Measurements from ENCODE around the gene SLC35D1.

Gene SLC35D1

GRCh38 chr1:66957938-66958337, 96.0 kb downstream of the SLC35D1 start:
- H3K4me2 ChIP-seq (ENCODE audit: low read depth, low read length, poor library complexity, severe bottlenecking), result no peak overlapping the region
- no peaks in the 10 kb centered on the region for H3K9me2 ChIP-seq (replicated peaks; ENCODE audit: low read depth, low read length)
- H3K79me2 ChIP-seq (ENCODE audit: insufficient read depth, low read length), result peaks cover 23% of the 10 kb centered on the region
- H3K4me1 ChIP-seq (ENCODE audit: insufficient read depth, low read length, poor library complexity, severe bottlenecking), result peaks cover 7% of the 10 kb centered on the region
- no peak overlapping the region for H2AFZ ChIP-seq (ENCODE audit: low read length)
- H3K36me3 ChIP-seq (ENCODE audit: insufficient read depth, low read length), result peaks cover 85% of the 10 kb centered on the region
- no peaks in the 10 kb centered on the region for H3K9me3 ChIP-seq (ENCODE audit: insufficient read depth, low read depth, low read length)
- no peak overlapping the region for H3K9ac ChIP-seq (ENCODE audit: low read depth, low read length, poor library complexity, severe bottlenecking)
- H4K20me1 ChIP-seq (ENCODE audit: insufficient read depth, low read length, poor library complexity, severe bottlenecking), result peaks cover 10% of the 10 kb centered on the region
- no peak overlapping the region for H3K4me3 ChIP-seq (ENCODE audit: low read length, poor library complexity, severe bottlenecking)
- H3K27me3 ChIP-seq (ENCODE audit: insufficient read depth, low read length, poor library complexity, severe bottlenecking), result no peaks in the 10 kb centered on the region
- H3F3A ChIP-seq (ENCODE audit: low read depth), result no peaks in the 10 kb centered on the region
- TF ChIP-seq CTCF (conservative IDR thresholded peaks at IDR 0.05; ENCODE audit: low read length) (no peak), EZH2phosphoT487 (IDR thresholded peaks at IDR 0.05; ENCODE audit: borderline replicate concordance) (no peak)

- H3K9me2 ChIP-seq (replicated peaks; ENCODE audit: low read depth, low read length), result no peaks in the 10 kb centered on the region
- H3K9ac ChIP-seq (ENCODE audit: low read depth, low read length, poor library complexity, severe bottlenecking), result no peak overlapping the region
- H3K27me3 ChIP-seq (ENCODE audit: insufficient read depth, low read length, poor library complexity, severe bottlenecking), result no peaks in the 10 kb centered on the region
- no peak overlapping the region for H3K4me3 ChIP-seq (ENCODE audit: low read length, poor library complexity, severe bottlenecking)
- no peaks in the 10 kb centered on the region for H3K4me1 ChIP-seq (ENCODE audit: insufficient read depth, low read length, poor library complexity, severe bottlenecking)
- no peak for TF ChIP-seq EZH2phosphoT487 (IDR thresholded peaks at IDR 0.05; ENCODE audit: borderline replicate concordance)
- peaks cover 81% of the 10 kb centered on the region; the same call in 1 of the 2 replicates for H3K36me3 ChIP-seq (ENCODE audit: insufficient read depth, low read length)
- H3K9me3 ChIP-seq (ENCODE audit: insufficient read depth, low read depth, low read length), result no peaks in the 10 kb centered on the region
- no peak overlapping the region for H3K4me2 ChIP-seq (ENCODE audit: low read depth, low read length, poor library complexity, severe bottlenecking)
- peaks cover 10% of the 10 kb centered on the region for H4K20me1 ChIP-seq (ENCODE audit: insufficient read depth, low read length, poor library complexity, severe bottlenecking)
- no peak overlapping the region for H2AFZ ChIP-seq (ENCODE audit: low read length)
- peaks cover 27% of the 10 kb centered on the region for H3K79me2 ChIP-seq (ENCODE audit: insufficient read depth, low read length)
- no peaks in the 10 kb centered on the region for H3F3A ChIP-seq (ENCODE audit: low read depth)
These were observed 99.7 kb downstream of the SLC35D1 start for GRCh38 chr1:66954208-66954607.

- no peak overlapping the region for H3K4me3 ChIP-seq (ENCODE audit: low read length, poor library complexity, severe bottlenecking)
- peaks cover 16% of the 10 kb centered on the region for H3K79me2 ChIP-seq (ENCODE audit: insufficient read depth, low read length)
- H3K4me2 ChIP-seq (ENCODE audit: low read depth, low read length, poor library complexity, severe bottlenecking), result no peak overlapping the region
- no peaks in the 10 kb centered on the region for H3K4me1 ChIP-seq (ENCODE audit: insufficient read depth, low read length, poor library complexity, severe bottlenecking)
- no peaks in the 10 kb centered on the region for H3K9me2 ChIP-seq (replicated peaks; ENCODE audit: low read depth, low read length)
- H3F3A ChIP-seq (ENCODE audit: low read depth), result no peaks in the 10 kb centered on the region
- H2AFZ ChIP-seq (ENCODE audit: low read length), result no peak overlapping the region
- no peak for TF ChIP-seq EZH2phosphoT487 (IDR thresholded peaks at IDR 0.05; ENCODE audit: borderline replicate concordance)
- TF ChIP-seq CTCF (conservative IDR thresholded peaks at IDR 0.05; ENCODE audit: low read length), result no peak
- no peaks in the 10 kb centered on the region for H3K27me3 ChIP-seq (ENCODE audit: insufficient read depth, low read length, poor library complexity, severe bottlenecking)
- peaks cover 83% of the 10 kb centered on the region for H3K36me3 ChIP-seq (ENCODE audit: insufficient read depth, low read length)
- H4K20me1 ChIP-seq (ENCODE audit: insufficient read depth, low read length, poor library complexity, severe bottlenecking), result no peaks in the 10 kb centered on the region
- H3K9me3 ChIP-seq (ENCODE audit: insufficient read depth, low read depth, low read length), result no peaks in the 10 kb centered on the region
- H3K9ac ChIP-seq (ENCODE audit: low read depth, low read length, poor library complexity, severe bottlenecking), result no peak overlapping the region
These were observed 102.4 kb downstream of the SLC35D1 start for GRCh38 chr1:66951513-66951912.

Measured in Loucy (cell line).